ENCODE results near the gene INO80. TPM values are rescaled to one million over a fixed set of nuclear protein-coding genes. Genes with fewer than 3 reads are reported as not detected.
A peak's percentile ranks its signal among the peaks of the same experiment; 100 is the strongest.

The INO80 gene
- total RNA-seq, 2 donors from 2014 or later: 9.4 to 16.4 TPM

GRCh38 chr15:40958723-40959122 is 157.4 kb downstream of the INO80 start:
- Histone ChIP-seq H3K4me1 (peaks cover 0 to 27% of the 10 kb centered on the region in 2 donors), H3K9me3 (no peaks in the 10 kb centered on the region), H3K27ac (peak overlapping the region in 1 of 2 donors; percentile 88), H3K27me3 (no peaks in the 10 kb centered on the region), H3K36me3 (no peaks in the 10 kb centered on the region), H3K4me3 (no peak overlapping the region)
- no peak for DNase-seq (ENCODE audit: low spot score)
- TF ChIP-seq CTCF (IDR thresholded peaks at IDR 0.05): no peak

GRCh38 chr15:40958146-40958545 is 157.9 kb downstream of the INO80 start:
- DNase-seq (ENCODE audit: low spot score): no peak
- peaks cover 0 to 32% of the 10 kb centered on the region in 2 donors for H3K4me1 ChIP-seq
- no peaks in the 10 kb centered on the region for H3K27me3 ChIP-seq
- H3K4me3 ChIP-seq: no peak overlapping the region
- no peaks in the 10 kb centered on the region for H3K9me3 ChIP-seq
- H3K36me3 ChIP-seq: no peaks in the 10 kb centered on the region
- peak overlapping the region; percentile 29 to 88 for H3K27ac ChIP-seq
- no peak for TF ChIP-seq CTCF (IDR thresholded peaks at IDR 0.05)

DNA sequence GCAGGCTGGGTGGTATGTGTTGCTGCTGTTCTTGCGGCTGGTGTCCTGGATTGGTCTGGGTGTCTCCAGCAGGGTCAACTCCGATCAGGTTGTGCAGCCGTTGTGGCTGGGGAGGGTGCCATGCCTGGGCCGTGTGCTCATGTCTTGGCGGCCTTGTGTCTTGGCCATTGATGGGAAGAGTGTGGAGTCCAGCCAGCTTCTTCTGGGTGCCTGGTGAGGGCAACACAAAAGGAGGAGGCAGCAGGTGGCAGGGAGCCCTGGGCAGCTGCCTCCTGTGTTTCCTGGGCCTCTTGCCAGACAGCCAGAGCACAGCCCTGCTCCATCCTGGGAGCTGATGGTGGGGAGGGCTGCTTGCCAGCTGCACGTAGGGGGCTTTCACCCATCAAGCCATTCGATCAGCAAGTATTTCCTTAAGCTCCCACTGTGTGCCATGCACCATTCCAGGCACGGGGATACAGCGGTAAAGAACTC is 158.5 kb downstream of the INO80 start:
- DNase-seq (ENCODE audit: low spot score): no peak
- H3K36me3 ChIP-seq: no peaks in the 10 kb centered on the region
- no peaks in the 10 kb centered on the region for H3K27me3 ChIP-seq
- no peaks in the 10 kb centered on the region for H3K9me3 ChIP-seq
- H3K4me1 ChIP-seq: peaks cover 0 to 36% of the 10 kb centered on the region in 2 donors
- TF ChIP-seq CTCF (IDR thresholded peaks at IDR 0.05): no peak
- peak overlapping the region; percentile 70 to 88 for H3K27ac ChIP-seq
- no peak overlapping the region for H3K4me3 ChIP-seq

GRCh38 chr15:40957041-40957555 is 159.0 kb downstream of the INO80 start:
- Histone ChIP-seq H3K4me1 (peaks cover 0 to 41% of the 10 kb centered on the region in 2 donors), H3K4me3 (no peak overlapping the region), H3K9me3 (no peaks in the 10 kb centered on the region), H3K27me3 (no peaks in the 10 kb centered on the region), H3K27ac (peak overlapping the region; percentile 70 to 88), H3K36me3 (no peaks in the 10 kb centered on the region)
- DNase-seq (ENCODE audit: low spot score): no peak
- TF ChIP-seq CTCF (IDR thresholded peaks at IDR 0.05): no peak

- Histone ChIP-seq H3K9me3 (no peaks in the 10 kb centered on the region), H3K36me3 (no peaks in the 10 kb centered on the region), H3K4me3 (no peak overlapping the region), H3K27me3 (no peaks in the 10 kb centered on the region), H3K27ac (peak overlapping the region; percentile 70 to 88), H3K4me1 (peaks cover 0 to 41% of the 10 kb centered on the region in 2 donors)
- no peak for TF ChIP-seq CTCF (IDR thresholded peaks at IDR 0.05)
- no peak for DNase-seq (ENCODE audit: low spot score)
These were observed 159.5 kb downstream of the INO80 start for GRCh38 chr15:40956541-40956982.

Measured in right atrium auricular region (tissue), 2 donors.